DMS79 treated with DMSO at 0.1 percent for 48 hours (cell line): ENCODE data around the gene PIK3CD.

Source experiments
- DNase-seq: peaks from one replicate; lab custom pipeline; 2025; lab: John Stamatoyannopoulos, UW

PIK3CD gene

GRCh38 chr1:9774712-9775679 is 123.5 kb downstream of the PIK3CD start:
- DNase-seq = no peak

DNA sequence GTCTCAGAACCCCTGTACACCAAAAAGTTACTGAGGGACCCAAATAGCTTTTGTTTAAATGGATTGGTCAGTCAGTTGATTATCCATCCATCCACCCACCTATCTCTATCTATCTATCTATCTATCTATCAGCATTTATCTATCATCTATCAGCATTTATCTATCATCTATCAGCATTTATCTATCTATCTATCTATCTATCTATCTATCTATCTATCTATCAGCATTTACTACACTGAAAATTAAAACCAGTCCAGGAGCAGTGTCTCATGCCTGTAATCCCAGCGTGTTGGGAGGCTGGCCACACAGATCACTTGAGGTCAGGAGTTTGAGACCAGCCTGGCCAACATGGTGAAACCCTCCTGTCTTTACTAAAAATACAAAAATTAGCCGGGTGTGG is 125.2 kb downstream of the PIK3CD start:
- DNase-seq = no peak
